GM19043 (cell line): ENCODE data around the gene SPRY1.
A peak's percentile ranks its signal among the peaks of the same experiment; 100 is the strongest.

Source experiments
- ATAC-seq: cut with Tn5 transposase; IDR thresholded peaks from one replicate; pipeline ENCODE4 v1.9.1; 2021; ENCODE audit warnings: low read depth; ENCODE audit not compliant: unreplicated experiment

Gene SPRY1

GRCh38 chr4:123435246-123436113 lies 38.9 kb downstream of the SPRY1 start:
- ATAC-seq = no peak

- no peak for ATAC-seq
These were observed 41.4 kb downstream of the SPRY1 start for GRCh38 chr4:123438031-123438430.

GRCh38 chr4:123443401-123444289 lies 47.0 kb downstream of the SPRY1 start:
- ATAC-seq = peak; percentile 54

GRCh38 chr4:123444290-123444731 lies 47.7 kb downstream of the SPRY1 start:
- ATAC-seq = peak; percentile 87

- no peak for ATAC-seq
These were observed 50.4 kb downstream of the SPRY1 start for GRCh38 chr4:123446865-123447474.

GRCh38 chr4:123449362-123449761 lies 52.8 kb downstream of the SPRY1 start:
- ATAC-seq = no peak

- peak; percentile 93 for ATAC-seq
These were observed 53.2 kb downstream of the SPRY1 start for GRCh38 chr4:123449780-123450179.

- no peak for ATAC-seq
These were observed 53.8 kb downstream of the SPRY1 start for GRCh38 chr4:123450393-123450792.

- no peak for ATAC-seq
These were observed 56.0 kb downstream of the SPRY1 start for GRCh38 chr4:123452616-123453015.

- no peak for ATAC-seq
These were observed 56.6 kb downstream of the SPRY1 start for GRCh38 chr4:123453061-123453680.
